Osteoblast (primary cell): ENCODE data around the gene TBCB. TPM values are rescaled to one million over a fixed set of nuclear protein-coding genes. Genes with fewer than 3 reads are reported as not detected.
A peak's percentile ranks its signal among the peaks of the same experiment; 100 is the strongest.

Experiments used
- DNase-seq: peaks from one replicate; pipeline ENCODE4 v3.0.0; 2011; ENCODE audit warnings: low spot score, mixed read lengths; ENCODE audit not compliant: insufficient read length; ENCODE audit errors: missing footprints
- H2AFZ ChIP-seq: 2 replicates; pipeline ENCODE4 v1.6.0; 2011; ENCODE audit warnings: mild to moderate bottlenecking, low read length
- H3K27ac ChIP-seq: 2 replicates; pipeline ENCODE4 v1.5.1; 2011; ENCODE audit warnings: mild to moderate bottlenecking, low read depth, low read length, moderate library complexity
- H3K27me3 ChIP-seq: 2 replicates; pipeline ENCODE4 v1.6.0; 2012; ENCODE audit warnings: mild to moderate bottlenecking, control low read depth, inconsistent platforms, low read length, moderate library complexity; ENCODE audit not compliant: insufficient read depth
- H3K36me3 ChIP-seq: 2 replicates; pipeline ENCODE4 v1.5.1; 2011; ENCODE audit warnings: mild to moderate bottlenecking, low read length, control low read depth, moderate library complexity; ENCODE audit not compliant: insufficient read depth
- H3K4me1 ChIP-seq: 2 replicates; pipeline ENCODE4 v1.5.1; 2011; ENCODE audit warnings: mild to moderate bottlenecking, low read length, control low read depth, moderate library complexity; ENCODE audit not compliant: insufficient read depth
- H3K4me2 ChIP-seq: 2 replicates; pipeline ENCODE4 v1.6.0; 2011; ENCODE audit warnings: mild to moderate bottlenecking, low read length; ENCODE audit not compliant: insufficient read depth
- H3K4me3 ChIP-seq: fragments of 200-600 bp; sonication (generic); 3 replicates; pipeline ENCODE4 v1.5.1; 2012; ENCODE audit warnings: mild to moderate bottlenecking, low read length, inconsistent platforms; ENCODE audit not compliant: insufficient read depth
- H3K79me2 ChIP-seq: 2 replicates; pipeline ENCODE4 v1.6.0; 2012; ENCODE audit warnings: mild to moderate bottlenecking, low read length, control low read depth, inconsistent platforms; ENCODE audit not compliant: insufficient read depth
- H3K9me3 ChIP-seq: 2 replicates; pipeline ENCODE4 v1.5.1; 2011; ENCODE audit warnings: low read depth, low read length, control low read depth
- H4K20me1 ChIP-seq: 2 replicates; pipeline ENCODE4 v1.6.0; 2012; ENCODE audit warnings: mild to moderate bottlenecking, low read length, control low read depth; ENCODE audit not compliant: insufficient read depth
- total RNA-seq: library from RNA; depleted of rRNA; stranded (reverse); fragments of >200 nt; gene quantifications from 2 replicates; pipeline ENCODE4 v1.2.3, GENCODE V29; 2012
- TF ChIP-seq, protein P1 (sequence below): IDR thresholded peaks from 2 replicates; pipeline ENCODE4 v1.5.1; 2011; ENCODE audit warnings: mild to moderate bottlenecking, low read depth, low read length, moderate library complexity; ENCODE audit errors: extremely low read depth

The TBCB gene
- total RNA-seq, 1 donor = 136 TPM

DNA sequence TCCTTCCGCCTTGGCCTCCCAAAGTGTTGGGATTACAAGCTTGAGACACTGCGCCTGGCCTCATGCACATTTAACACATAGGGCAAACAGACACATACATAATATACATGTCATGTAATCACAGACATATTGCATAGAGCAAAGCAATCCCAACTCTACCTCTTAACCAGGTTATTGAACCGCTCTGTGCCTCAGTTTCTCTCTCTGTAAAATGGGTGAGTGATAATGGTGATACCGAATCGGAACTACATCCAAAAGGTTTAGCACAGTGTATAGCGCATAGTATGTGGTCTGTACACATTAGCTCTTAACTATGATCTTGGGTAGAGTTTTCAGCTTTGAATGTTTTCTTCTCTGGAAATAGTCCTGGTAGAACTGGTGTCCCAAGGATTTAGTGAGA is 29.4 kb downstream of the TBCB start:
- H3K79me2 ChIP-seq = peaks cover 48% of the 10 kb centered on the region
- H3K4me1 ChIP-seq = peaks cover 8% of the 10 kb centered on the region
- TF ChIP-seq, protein P1, sequence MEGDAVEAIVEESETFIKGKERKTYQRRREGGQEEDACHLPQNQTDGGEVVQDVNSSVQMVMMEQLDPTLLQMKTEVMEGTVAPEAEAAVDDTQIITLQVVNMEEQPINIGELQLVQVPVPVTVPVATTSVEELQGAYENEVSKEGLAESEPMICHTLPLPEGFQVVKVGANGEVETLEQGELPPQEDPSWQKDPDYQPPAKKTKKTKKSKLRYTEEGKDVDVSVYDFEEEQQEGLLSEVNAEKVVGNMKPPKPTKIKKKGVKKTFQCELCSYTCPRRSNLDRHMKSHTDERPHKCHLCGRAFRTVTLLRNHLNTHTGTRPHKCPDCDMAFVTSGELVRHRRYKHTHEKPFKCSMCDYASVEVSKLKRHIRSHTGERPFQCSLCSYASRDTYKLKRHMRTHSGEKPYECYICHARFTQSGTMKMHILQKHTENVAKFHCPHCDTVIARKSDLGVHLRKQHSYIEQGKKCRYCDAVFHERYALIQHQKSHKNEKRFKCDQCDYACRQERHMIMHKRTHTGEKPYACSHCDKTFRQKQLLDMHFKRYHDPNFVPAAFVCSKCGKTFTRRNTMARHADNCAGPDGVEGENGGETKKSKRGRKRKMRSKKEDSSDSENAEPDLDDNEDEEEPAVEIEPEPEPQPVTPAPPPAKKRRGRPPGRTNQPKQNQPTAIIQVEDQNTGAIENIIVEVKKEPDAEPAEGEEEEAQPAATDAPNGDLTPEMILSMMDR = no peak
- H2AFZ ChIP-seq = no peak overlapping the region
- no peak overlapping the region for H3K27ac ChIP-seq
- no peaks in the 10 kb centered on the region for H3K27me3 ChIP-seq
- H3K36me3 ChIP-seq = peaks cover 64% of the 10 kb centered on the region
- no peak overlapping the region for H3K4me2 ChIP-seq
- H4K20me1 ChIP-seq = peaks cover 23% of the 10 kb centered on the region
- no peak overlapping the region for H3K4me3 ChIP-seq
- no peaks in the 10 kb centered on the region for H3K9me3 ChIP-seq
- DNase-seq = no peak

DNA sequence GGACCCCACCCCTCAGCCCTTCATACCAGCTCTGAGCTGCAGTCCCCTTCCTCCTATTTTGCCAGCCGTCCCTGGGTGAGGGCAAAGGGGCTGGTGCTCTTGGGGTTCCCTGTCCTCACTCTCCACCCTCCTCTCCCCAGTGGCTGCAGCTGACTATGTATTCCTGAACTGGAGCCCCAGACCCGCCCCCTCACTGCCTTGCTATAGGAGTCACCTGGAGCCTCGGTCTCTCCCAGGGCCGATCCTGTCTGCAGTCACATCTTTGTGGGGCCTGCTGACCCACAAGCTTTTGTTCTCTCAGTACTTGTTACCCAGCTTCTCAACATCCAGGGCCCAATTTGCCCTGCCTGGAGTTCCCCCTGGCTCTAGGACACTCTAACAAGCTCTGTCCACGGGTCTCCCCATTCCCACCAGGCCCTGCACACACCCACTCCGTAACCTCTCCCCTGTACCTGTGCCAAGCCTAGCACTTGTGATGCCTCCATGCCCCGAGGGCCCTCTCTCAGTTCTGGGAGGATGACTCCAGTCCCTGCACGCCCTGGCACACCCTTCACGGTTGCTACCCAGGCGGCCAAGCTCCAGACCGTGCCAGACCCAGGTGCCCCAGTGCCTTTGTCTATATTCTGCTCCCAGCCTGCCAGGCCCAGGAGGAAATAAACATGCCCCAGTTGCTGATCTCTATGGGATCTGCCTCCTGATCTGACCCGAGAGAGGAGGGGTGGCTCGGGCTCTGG is 34.6 kb downstream of the TBCB start:
- Histone ChIP-seq H3K9me3 (no peaks in the 10 kb centered on the region), H3K36me3 (peaks cover 48% of the 10 kb centered on the region), H3K79me2 (peaks cover 13% of the 10 kb centered on the region), H3K4me3 (no peak overlapping the region), H4K20me1 (peaks cover 3% of the 10 kb centered on the region), H2AFZ (no peak overlapping the region), H3K27ac (no peak overlapping the region), H3K4me2 (no peak overlapping the region), H3K4me1 (peaks cover 7% of the 10 kb centered on the region), H3K27me3 (no peaks in the 10 kb centered on the region)
- TF ChIP-seq, protein P1 = no peak
- DNase-seq = peak; percentile 77

DNA sequence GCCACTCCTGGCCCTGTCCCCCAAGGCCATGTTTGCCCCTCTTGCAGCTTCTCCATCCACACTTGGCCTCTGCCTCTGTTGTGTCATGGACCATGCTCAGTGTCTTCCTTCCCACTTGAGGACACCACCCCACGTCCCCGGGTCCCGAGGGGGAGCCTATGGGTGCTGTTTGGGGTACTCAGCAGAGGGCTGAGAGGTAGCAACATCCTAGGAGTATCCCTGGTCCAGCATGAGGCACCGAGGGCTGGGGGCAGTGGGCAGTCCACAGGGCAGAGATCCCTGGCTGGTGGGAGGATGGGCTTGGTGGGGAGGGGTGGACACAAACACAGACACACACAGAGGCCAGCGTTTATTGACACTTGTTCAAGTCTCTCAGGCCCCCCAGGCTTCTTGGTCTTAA is 35.3 kb downstream of the TBCB start:
- H2AFZ ChIP-seq = no peak overlapping the region
- no peak overlapping the region for H3K27ac ChIP-seq
- no peaks in the 10 kb centered on the region for H3K27me3 ChIP-seq
- peaks cover 7% of the 10 kb centered on the region for H3K4me1 ChIP-seq
- H4K20me1 ChIP-seq = peaks cover 3% of the 10 kb centered on the region
- peaks cover 40% of the 10 kb centered on the region for H3K36me3 ChIP-seq
- peaks cover 12% of the 10 kb centered on the region for H3K79me2 ChIP-seq
- TF ChIP-seq, protein P1 = no peak
- no peak overlapping the region for H3K4me2 ChIP-seq
- no peak overlapping the region for H3K4me3 ChIP-seq
- DNase-seq = no peak
- no peaks in the 10 kb centered on the region for H3K9me3 ChIP-seq

DNA sequence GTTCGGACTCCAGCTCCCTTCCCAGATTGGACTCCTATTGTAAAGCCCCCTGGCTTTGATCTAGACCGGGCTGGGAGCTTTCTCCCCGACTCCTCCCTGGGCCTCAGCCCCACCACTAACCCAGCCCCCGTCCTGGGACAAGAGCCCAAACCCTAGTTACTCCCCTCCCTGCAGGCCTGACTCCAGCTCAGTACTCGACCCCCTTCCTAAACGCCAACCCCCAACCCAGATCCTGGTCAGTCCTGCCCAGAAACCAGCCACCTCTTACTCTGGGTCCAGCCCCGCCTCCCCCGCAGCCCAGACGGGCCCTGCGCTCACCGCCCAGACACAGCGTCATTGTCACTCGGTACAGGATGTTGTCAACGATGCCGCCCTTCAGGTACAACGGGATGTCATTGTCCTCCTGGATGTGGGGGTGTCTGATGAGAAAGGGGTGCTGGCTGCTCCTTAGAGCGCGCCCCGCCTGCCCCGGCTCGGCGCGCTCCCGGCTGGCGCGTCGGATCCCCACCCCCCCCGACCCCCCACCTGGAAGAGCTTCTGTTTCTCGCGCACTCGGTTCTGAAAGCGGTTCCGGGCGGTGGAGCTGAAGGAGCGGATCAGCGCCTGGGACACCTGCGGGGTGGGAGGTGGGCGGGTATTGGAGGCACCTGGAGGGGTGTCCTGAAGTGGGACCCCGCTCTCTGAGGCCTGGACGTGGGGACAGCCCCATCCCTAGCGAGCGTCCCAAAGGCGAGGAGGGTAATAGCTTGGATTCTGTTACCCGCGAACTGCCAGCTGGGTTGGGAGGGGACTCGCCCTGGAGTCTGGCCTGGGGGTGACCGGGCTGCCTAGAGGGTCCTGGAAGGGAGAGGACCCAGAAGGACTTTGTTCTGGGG is 36.1 kb downstream of the TBCB start:
- H3K27me3 ChIP-seq = no peaks in the 10 kb centered on the region
- H3K36me3 ChIP-seq = peaks cover 32% of the 10 kb centered on the region
- peak overlapping the region; percentile 71 for H3K4me2 ChIP-seq
- peaks cover 3% of the 10 kb centered on the region for H4K20me1 ChIP-seq
- H3K9me3 ChIP-seq = no peaks in the 10 kb centered on the region
- DNase-seq = peak; percentile 89
- H3K27ac ChIP-seq = no peak overlapping the region
- no peak overlapping the region for H2AFZ ChIP-seq
- H3K4me1 ChIP-seq = peaks cover 7% of the 10 kb centered on the region
- H3K79me2 ChIP-seq = peaks cover 4% of the 10 kb centered on the region
- H3K4me3 ChIP-seq = peak overlapping the region; percentile 65
- TF ChIP-seq, protein P1 = no peak
